ENCODE data around the gene NAA60. TPM values are rescaled to one million over a fixed set of nuclear protein-coding genes. Genes with fewer than 3 reads are reported as not detected.
"Not testable (repeated sequence)": the region's sequence is repeated elsewhere in the genome, so short reads cannot be mapped to it uniquely, and the experiment has no call there.

The NAA60 gene
- total RNA-seq, 1 donor from 2014 or later: 54.4 TPM

DNA sequence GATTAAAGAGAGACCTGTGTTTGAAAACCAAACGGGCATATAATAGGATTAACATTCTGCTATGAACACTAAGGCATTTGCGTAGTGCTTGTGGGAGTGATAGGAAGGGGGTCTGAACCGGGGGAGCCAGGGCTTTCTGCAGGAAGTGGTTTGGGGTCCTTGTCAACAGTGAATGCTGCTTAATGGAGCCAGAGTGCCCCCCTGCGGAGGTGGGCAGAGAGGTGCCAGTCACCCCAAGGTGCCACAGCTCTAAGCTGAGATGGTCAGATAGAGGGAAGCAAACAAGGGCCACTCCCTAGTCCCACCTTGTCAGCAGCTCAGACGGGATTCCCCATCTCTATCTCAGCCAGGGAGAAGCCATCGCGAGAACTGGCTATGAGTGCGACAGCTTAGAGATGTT, 17.7 kb downstream of the NAA60 start:
- DNase-seq (ENCODE audit: low spot score): no peak

GRCh38 chr16:3465301-3465700, 21.8 kb downstream of the NAA60 start:
- no peak for DNase-seq (ENCODE audit: low spot score)

DNA sequence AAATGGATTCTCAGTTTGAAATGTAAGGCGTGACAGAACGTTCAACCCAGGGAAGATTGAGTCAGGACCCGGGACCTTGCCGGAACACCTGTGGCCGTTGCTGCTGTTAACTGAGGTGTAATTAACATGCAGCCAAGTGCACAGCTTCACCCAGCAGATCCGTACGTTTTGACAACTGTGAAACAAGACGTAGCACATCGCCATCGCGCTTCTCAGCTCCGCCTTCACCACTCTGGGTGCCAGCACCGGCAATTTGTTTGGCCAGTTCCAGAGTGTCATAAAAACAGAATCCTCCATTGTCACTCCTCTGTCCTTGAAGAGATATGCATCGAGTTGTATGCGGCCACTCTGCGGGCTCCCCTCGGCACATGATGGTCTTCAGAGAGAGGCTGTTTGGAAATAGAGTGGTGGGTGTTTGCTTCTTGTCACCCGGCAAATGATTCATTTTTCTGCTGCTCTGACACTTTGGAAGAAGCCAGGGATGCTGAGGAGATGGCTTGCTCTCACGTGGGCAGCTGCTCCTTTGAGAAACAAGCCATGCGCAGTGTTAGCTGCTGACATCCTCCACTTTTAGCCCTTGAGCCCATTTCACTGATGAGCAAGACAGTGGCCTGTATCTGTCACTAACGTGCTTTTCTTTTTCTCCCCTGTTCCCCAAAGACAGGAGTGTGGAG, 22.6 kb downstream of the NAA60 start:
- no peak for DNase-seq (ENCODE audit: low spot score)

- DNase-seq (ENCODE audit: low spot score): no peak
Observed at GRCh38 chr16:3467182-3467581, 23.7 kb downstream of the NAA60 start.

GRCh38 chr16:3467921-3468320, 24.4 kb downstream of the NAA60 start:
- DNase-seq (ENCODE audit: low spot score): no peak

DNA sequence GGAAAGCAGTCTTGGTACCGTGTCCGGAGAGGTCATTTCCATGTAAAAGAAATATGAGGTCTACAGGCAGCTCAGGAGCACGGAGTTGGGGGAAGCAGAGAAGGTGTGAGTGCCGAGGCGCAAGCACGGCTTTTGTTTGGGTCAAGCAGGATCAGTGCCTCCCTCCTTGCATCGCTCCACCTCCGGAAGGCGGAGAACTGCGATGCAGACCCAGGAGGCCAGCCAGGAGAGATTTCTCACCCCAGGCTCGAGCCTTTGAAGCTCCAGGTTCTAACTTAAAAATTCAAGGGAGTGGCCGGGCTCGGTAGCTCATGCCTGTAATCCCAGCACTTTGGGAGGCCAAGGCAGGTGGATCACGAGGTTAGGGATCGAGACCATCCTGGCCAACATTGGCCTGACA, 25.0 kb downstream of the NAA60 start:
- no peak for DNase-seq (ENCODE audit: low spot score)

DNA sequence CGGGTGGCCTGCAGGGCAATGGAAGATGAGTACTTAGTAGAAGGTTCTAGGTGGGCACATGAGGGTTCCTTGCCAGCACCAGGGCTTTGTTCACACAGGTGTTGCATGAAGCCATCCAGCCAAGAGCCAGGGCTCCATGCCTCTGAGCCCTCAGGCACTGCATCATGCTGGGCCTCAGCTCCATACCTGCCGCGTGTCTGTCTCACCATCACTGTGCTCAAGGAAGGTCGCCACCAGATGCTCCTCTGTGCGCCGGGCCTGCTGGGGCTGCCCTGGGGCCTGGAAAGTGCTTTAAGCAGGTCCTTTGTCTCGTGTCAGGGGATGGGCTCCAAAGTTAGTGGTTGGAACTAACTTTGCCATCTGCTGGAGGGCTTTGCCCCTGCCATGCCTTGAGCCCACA, 26.3 kb downstream of the NAA60 start:
- no peak for DNase-seq (ENCODE audit: low spot score)

GRCh38 chr16:3470723-3471122, 27.2 kb downstream of the NAA60 start:
- no peak for DNase-seq (ENCODE audit: low spot score)

DNA sequence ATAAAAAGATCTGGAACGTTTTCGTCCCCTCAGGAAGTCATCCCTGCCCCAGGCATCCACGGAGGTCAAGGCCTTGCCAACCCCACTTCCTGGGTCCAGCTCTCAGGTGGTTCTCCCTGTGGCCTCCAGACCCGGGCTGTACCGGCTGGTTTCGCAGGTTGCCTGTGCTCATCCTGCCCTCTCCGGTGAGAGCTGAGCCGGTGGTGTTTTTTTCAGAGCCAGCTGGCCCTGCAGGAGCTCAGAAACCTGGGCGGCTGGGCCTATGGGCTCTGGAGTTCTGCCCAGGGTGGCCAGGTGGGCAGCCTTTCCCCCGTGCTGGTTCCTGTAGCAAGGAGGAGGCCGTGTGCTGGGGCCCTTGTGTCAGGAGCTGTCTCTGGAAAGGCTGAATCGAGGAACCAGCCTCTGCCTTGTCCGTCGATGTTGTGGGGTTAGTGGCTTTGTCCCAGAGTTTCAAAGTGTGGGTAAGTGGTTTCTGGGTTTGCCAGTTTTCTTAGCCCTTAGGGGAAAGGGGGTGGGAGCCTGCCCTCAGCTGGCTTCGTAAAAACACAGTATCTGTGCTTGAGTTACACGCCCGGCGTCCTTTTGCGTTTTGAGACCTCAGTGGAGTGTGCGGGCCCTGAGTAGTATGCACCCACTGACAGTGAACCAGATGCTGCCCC, 28.2 kb downstream of the NAA60 start:
- no peak for DNase-seq (ENCODE audit: low spot score)

DNA sequence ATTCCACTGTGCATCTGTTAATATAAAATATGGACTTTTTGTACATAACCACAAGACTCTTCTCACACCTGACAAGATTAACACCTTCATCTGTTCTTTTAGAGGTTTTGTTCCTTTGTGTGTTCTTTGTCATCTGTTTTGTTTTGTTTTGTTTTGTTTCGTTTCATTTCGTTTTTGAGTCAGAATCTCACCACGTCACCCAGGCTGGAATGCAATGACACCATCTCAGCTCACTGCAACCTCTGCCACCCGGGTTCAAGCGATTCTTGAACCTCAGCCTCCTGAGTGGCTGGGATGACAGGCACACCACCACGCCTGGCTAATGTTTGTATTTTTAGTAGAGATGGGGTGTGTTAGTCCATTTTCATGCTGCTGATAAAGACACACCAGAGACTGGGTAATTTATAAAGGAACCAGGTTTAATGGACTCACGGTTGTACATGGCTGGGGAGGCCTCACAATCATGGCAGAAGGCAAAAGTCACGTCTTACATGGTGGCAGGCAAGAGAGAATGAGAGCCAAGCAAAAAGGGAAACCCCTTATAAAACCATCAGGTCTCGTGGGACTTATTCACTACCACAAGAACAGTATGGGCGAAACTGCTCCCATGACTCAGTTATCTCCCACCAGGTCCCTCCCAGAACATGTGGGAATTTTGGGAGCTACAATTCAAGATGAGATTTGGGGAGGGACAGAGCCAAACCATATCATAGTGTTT, 29.6 kb downstream of the NAA60 start:
- no peak for DNase-seq (ENCODE audit: low spot score)

GRCh38 chr16:3473596-3473943, 30.1 kb downstream of the NAA60 start:
- not testable (repeated sequence) for DNase-seq (ENCODE audit: low spot score)

GRCh38 chr16:3474136-3474779, 30.8 kb downstream of the NAA60 start:
- DNase-seq (ENCODE audit: low spot score): no peak

DNA sequence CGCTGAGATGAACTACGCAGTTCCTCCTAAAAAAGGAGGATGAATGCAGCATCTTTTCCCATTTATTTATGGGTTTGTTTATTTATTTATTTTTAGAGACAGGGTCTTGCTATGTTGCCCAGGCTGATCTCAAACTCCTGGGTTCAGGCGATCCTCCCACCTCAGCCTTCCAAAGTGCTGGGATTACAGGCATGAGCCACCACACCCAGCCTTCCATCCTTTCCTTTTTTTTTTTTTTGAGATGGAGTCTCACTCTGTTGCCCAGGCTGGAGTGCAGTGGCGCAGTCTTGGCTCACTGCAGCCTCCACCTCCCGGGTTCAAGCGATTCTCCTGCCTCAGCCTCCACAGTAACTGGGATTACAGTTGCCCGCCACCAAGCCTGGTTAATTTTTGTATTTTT, 31.4 kb downstream of the NAA60 start:
- DNase-seq (ENCODE audit: low spot score): not testable (repeated sequence)

GRCh38 chr16:3475604-3476375, 32.3 kb downstream of the NAA60 start:
- DNase-seq (ENCODE audit: low spot score): no peak

DNA sequence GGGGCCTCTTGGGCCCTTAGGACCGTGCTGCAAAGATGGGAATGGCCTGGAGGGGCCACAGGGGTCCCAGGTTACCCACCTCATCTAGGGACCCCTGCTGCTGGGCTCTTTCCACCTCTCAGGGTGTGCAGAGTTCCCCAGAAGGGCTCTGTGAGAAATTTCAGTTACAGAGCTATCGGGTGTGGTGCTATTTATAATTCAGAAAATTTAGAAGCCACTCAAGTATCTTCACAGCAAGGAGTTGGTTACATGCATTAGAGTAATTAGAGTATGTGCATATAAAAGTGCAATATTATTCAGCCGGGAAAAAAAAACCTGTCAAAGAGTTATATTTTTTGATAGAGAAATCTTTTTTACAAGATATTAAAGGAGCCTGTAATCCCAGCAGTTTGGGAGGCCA, 32.9 kb downstream of the NAA60 start:
- DNase-seq (ENCODE audit: low spot score): no peak

DNA sequence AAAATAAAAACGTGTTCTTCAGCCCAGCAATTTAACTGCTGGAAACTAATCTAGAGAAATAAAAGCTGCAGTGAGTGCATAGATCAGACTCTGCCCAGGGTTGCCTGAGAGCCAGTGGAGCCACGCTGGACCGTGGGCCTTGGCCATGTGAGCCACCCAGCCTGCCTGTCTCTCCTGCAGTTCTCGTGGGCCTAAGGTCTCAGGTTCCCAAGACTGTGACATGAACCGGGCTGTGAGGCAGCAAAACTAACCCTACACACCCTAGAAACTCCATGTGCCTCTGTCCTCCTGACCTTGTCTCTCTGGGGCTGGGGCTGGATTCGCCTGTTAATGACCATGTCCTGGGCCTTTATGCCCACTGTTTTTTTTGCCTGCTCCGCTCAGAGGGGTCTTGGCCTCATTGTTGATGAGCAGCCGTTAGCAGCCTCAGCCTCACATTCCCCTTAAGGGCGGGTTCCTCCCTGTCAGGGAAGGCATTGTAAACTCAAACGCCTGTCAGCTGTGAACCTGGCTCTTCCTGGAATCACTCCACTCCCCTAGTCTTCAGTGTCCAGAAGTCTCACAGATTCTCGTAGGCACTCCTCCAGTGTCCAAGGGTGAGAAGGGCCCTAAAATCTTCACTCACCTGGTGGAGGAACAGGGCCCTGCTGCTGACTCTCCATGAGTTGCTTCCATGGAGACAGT, 34.9 kb downstream of the NAA60 start:
- DNase-seq (ENCODE audit: low spot score): no peak

DNA sequence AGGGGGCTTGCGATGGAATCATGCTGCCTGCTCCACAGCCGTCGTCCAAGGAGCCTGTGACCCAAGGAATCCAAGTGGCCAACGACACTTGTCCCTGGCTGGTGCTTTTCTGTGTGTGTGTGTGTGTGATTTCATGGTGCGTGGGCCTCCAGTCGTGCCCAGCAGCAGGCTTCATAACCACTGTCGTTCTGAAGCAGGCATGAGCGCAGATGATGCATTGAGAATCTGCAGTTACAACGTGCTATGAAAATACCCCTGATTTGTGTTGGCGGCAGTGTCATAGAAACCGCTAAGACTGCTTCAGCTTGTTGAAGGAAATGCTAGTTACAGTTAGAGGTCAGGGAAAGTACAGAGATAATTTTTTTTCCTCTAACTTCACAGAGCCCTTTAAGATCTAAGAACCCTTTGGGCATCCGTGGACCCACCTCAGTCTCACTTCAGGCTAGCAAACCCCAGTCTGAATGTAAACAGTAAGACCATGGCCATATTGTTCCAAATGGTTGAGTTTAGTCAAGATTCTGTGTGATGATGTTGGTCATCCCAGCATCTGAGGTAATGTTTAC, 36.3 kb downstream of the NAA60 start:
- DNase-seq (ENCODE audit: low spot score): no peak

DNA sequence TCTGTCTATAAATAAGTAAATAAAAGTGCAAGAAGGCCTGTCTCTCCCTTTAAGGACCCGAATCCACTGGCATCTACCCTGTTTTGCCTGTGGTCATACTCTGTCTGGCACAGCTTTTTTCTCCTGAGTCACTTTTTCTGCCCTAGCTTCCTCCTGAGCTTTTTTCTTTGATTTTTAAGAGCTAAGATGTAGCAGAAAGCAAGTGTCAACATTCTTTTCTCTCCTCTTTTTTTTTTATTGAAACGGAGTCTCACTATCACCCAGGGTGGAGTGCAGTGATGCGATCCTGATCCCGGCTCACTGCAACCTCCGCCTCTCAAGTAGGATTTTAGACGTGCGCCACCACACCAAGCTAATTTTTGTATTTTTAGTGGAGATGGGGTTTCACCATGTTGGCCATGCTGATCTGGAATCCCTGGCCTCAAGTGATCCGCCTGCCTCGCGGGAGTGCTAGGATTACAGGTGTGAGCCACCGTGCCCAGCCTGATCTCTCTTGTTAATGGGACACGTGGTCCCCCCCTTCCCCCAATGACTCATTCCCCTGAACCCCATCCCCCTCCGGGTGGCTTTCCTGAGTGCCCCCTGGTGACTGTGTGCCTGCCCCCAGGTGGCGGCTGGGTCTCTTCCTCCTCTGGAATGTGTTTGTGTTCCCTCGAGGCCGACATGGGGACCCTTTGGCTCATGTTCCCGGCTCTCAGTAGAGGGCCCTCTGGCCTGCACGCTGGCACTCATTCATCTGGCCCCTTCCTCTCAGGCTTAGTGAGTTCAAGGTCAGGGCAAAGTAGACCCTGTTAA, 37.6 kb downstream of the NAA60 start:
- DNase-seq (ENCODE audit: low spot score): no peak

- DNase-seq (ENCODE audit: low spot score): no peak
Observed at GRCh38 chr16:3481696-3482658, 38.5 kb downstream of the NAA60 start.

Data from ureter (tissue), 1 donor.